SK-N-MC (cell line): ENCODE measurements around the gene PITPNC1.

Source experiments
- DNase-seq: peaks from one replicate; pipeline ENCODE4 v3.0.0-alpha.2; 2011; ENCODE audit warnings: low read depth, low spot score
- H3K27ac ChIP-seq: fragments of 200-600 bp; sonication (generic); 2 replicates; pipeline ENCODE4 v1.5.1; 2016; ENCODE audit warnings: mixed run types
- H3K36me3 ChIP-seq: fragments of 200-600 bp; sonication (generic); 2 replicates; pipeline ENCODE4 v1.6.1; 2017; ENCODE audit warnings: antibody characterized with exemption, low read length, mixed read lengths; ENCODE audit not compliant: insufficient read depth
- H3K4me3 ChIP-seq: fragments of 200-600 bp; sonication (generic); 2 replicates; pipeline ENCODE4 v1.5.1; 2016
- H3K9ac ChIP-seq: fragments of 200-600 bp; sonication (generic); 2 replicates; pipeline ENCODE4 v1.8.0; 2017; ENCODE audit warnings: mixed run types, mixed read lengths; ENCODE audit not compliant: insufficient read length
- H3K9me3 ChIP-seq: fragments of 200-600 bp; sonication (generic); 2 replicates; pipeline ENCODE4 v1.6.1; 2017; ENCODE audit warnings: low read depth, mild to moderate bottlenecking, antibody characterized with exemption, low read length, moderate library complexity, mixed read lengths
- EZH2 ChIP-seq: fragments of 200-600 bp; sonication (generic); IDR thresholded peaks from one replicate; pipeline ENCODE4 v1.6.1; 2017; ENCODE audit warnings: antibody characterized with exemption
- FOXP2 ChIP-seq: optimal IDR thresholded peaks from 2 replicates; pipeline ENCODE3; 2011; ENCODE audit warnings: mild to moderate bottlenecking, moderate library complexity; ENCODE audit not compliant: insufficient read depth; ENCODE audit errors: extremely low read length, control extremely low read depth
- POLR2AphosphoS5 ChIP-seq: IDR thresholded peaks from 2 replicates; pipeline ENCODE4 v1.6.1; 2012; ENCODE audit warnings: mild to moderate bottlenecking, low read depth, low read length, borderline replicate concordance

The PITPNC1 gene

DNA sequence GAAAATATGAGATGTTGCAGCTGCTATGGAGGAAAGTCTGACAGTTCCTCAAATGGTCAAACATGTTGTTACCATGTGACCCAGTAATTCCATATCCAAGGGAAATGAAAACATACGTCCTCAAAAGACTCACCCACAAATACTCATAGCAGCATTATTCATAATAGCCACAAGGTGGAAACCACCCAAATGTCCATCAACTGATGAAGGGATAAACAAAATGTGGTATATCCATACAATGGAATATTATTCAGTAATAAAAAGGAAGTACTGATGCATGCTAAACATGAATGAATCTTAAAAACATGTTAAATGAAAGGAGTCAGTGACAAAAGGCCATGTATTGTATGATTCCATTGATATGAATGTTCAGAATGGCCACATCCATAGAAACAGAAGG is 140.2 kb downstream of the PITPNC1 start:
- H3K4me3 ChIP-seq: no peak overlapping the region
- no peak for DNase-seq
- TF ChIP-seq POLR2AphosphoS5 (no peak), EZH2 (no peak), FOXP2 (no peak)
- H3K9me3 ChIP-seq: no peaks in the 10 kb centered on the region
- no peak overlapping the region for H3K9ac ChIP-seq
- no peaks in the 10 kb centered on the region for H3K36me3 ChIP-seq
- H3K27ac ChIP-seq: no peak overlapping the region

DNA sequence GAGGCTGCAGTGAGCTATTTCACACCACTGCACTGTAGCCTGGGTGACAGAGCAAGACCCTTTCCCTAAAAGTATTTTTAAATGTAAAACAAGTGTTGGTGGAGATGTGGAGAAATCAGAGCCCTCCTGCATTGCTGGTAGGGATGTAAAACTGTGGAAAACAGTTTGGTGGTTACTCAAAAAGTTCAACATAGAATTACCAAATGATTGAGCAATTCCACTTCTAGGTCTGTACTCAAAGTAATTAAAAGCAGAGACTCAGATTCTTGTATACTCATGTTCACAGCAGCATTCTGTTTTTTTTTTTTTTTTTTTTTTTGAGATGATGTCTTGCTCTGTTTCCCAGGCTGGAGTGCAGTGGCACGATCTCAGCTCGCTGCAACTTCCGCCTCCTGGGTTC is 141.8 kb downstream of the PITPNC1 start:
- Histone ChIP-seq H3K9ac (no peak overlapping the region), H3K36me3 (no peaks in the 10 kb centered on the region), H3K27ac (no peak overlapping the region), H3K9me3 (no peaks in the 10 kb centered on the region), H3K4me3 (no peak overlapping the region)
- TF ChIP-seq POLR2AphosphoS5 (no peak), EZH2 (no peak), FOXP2 (no peak)
- no peak for DNase-seq

DNA sequence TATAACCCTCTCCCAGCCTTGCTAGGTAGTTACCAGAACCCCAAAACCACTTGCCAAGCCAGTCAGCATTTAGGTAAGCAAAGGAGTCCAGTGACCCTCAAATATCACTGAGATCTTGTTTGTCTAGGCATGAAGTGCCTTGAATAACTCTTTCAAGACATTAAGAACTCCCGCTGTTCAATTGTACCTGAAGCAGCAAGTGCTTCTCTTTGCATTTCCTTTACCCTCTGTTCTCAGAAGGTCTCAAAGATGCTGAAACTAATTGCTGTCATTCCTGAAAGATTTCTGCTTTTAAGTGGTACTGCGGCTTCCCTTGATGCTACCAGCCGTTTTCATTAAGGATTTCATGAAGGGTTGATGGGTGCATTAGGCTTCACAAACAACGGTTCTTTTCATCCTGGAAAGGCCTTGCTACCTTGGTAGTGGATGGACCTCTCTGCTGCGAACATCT is 142.7 kb downstream of the PITPNC1 start:
- Histone ChIP-seq H3K27ac (no peak overlapping the region), H3K9ac (no peak overlapping the region), H3K9me3 (no peaks in the 10 kb centered on the region), H3K36me3 (no peaks in the 10 kb centered on the region), H3K4me3 (no peak overlapping the region)
- no peak for DNase-seq
- TF ChIP-seq FOXP2 (no peak), EZH2 (no peak), POLR2AphosphoS5 (no peak)

DNA sequence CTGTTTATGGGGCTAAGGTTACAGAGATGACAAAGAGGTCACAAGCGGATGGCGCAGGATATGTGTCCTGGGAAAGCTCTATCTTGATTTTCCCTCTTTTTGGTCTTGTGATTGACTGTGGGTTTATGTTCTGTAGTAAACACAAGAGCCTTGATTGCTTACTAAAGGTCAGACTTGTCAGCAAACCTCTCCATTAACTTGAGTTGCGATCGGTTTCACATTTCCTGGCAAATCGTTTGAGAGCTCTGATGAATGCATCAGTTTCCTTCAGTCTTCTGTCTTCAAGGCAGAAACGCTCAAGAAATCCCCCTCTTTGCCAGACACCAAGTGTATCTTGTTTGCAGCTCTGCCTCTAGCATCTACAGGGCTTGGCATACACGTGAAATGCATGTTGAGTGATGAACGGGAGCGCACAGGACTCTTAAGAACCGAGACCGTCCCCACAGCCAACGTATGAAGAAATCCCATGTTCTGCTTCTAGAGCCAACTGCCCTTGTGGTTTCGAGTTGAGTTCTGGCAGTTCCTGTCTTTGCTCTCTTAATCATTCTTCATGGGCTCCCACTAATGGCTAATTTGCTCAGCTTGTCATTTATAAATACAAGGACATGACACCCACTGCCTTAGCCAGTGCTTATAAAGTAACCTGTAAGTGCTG is 143.3 kb downstream of the PITPNC1 start:
- Histone ChIP-seq H3K36me3 (no peaks in the 10 kb centered on the region), H3K9ac (no peak overlapping the region), H3K4me3 (no peak overlapping the region), H3K27ac (no peak overlapping the region), H3K9me3 (no peaks in the 10 kb centered on the region)
- TF ChIP-seq EZH2: no peak
- TF ChIP-seq POLR2AphosphoS5: no peak
- TF ChIP-seq FOXP2: no peak
- DNase-seq: no peak

DNA sequence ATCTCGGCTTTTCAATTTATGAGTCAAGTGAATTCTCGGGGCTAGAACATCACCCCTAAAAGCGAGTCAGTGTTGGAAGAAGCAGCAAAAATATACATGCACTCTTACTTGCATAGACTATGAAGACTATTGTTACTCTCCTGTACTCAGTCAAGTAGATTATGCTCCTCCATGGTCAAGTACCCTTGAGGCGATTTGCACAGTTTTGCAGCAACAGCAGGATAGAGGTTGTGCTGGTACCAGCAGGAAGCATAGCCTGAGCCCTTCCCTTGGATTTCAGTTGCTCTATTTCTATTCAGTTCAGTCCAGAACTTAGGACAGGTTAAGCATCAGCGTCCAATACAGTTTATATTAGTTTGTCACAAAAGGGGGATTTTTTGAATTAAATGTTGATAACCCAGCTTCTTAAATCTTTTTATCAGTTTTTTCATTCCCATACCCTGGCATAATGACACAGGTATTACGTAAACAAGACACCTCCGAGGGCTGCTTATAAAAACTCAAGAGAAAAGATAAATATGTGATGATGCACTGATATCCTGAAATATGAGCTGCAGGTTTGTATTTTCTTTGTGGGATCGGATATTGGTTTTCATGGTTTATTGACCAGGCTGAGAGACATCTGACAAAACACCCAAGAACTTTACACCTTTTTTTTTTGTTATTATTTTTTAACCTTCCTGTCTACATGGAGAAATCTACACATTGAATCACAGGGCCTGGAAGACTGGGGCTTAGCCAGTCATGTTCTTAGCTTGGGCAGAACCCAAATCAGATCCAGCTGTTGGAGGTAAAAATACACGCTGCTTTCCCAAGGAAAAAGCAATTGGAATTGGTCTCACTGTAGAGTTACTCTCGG is 144.1 kb downstream of the PITPNC1 start:
- no peak for DNase-seq
- no peak overlapping the region for H3K27ac ChIP-seq
- TF ChIP-seq FOXP2 (no peak), POLR2AphosphoS5 (no peak), EZH2 (no peak)
- no peak overlapping the region for H3K4me3 ChIP-seq
- H3K36me3 ChIP-seq: no peaks in the 10 kb centered on the region
- H3K9me3 ChIP-seq: no peaks in the 10 kb centered on the region
- H3K9ac ChIP-seq: no peak overlapping the region

DNA sequence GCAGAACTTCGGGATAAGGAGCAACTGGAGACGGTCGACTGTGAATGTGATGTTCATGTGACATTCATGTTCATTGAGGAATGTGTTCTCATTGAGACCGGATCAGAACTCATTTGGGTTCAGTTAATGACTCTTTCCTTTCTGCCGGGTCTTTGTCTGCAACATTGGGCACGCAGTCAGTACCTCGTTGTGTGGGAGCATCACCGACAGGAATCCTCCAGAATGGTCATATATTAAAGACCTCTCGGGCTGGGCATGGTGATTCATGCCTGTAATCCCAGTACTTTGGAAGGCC is 144.6 kb downstream of the PITPNC1 start:
- no peak for DNase-seq
- Histone ChIP-seq H3K4me3 (no peak overlapping the region), H3K9ac (no peak overlapping the region), H3K9me3 (no peaks in the 10 kb centered on the region), H3K36me3 (no peaks in the 10 kb centered on the region), H3K27ac (no peak overlapping the region)
- TF ChIP-seq POLR2AphosphoS5 (no peak), EZH2 (no peak), FOXP2 (no peak)

DNA sequence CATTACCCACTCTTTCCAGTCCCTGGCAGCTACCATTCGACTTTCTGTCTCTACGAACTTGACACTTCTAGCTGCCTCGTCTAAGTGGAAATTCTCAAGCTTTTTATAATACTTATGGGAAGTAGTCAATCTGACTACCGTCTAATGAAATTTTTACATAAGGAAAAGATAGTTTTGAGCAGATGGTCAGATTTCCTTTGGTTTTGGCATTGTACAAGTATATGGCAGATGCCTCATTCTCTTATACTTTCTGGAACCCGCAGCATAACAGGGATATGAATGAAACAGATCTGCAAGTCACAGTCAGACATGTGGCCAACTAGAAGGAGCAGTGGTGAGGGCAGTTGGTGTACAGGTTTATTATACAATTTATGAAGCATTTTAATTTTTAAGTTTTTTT is 146.0 kb downstream of the PITPNC1 start:
- H3K27ac ChIP-seq: no peak overlapping the region
- H3K4me3 ChIP-seq: no peak overlapping the region
- no peak overlapping the region for H3K9ac ChIP-seq
- no peaks in the 10 kb centered on the region for H3K9me3 ChIP-seq
- H3K36me3 ChIP-seq: no peaks in the 10 kb centered on the region
- TF ChIP-seq FOXP2 (no peak), EZH2 (no peak), POLR2AphosphoS5 (no peak)
- no peak for DNase-seq

DNA sequence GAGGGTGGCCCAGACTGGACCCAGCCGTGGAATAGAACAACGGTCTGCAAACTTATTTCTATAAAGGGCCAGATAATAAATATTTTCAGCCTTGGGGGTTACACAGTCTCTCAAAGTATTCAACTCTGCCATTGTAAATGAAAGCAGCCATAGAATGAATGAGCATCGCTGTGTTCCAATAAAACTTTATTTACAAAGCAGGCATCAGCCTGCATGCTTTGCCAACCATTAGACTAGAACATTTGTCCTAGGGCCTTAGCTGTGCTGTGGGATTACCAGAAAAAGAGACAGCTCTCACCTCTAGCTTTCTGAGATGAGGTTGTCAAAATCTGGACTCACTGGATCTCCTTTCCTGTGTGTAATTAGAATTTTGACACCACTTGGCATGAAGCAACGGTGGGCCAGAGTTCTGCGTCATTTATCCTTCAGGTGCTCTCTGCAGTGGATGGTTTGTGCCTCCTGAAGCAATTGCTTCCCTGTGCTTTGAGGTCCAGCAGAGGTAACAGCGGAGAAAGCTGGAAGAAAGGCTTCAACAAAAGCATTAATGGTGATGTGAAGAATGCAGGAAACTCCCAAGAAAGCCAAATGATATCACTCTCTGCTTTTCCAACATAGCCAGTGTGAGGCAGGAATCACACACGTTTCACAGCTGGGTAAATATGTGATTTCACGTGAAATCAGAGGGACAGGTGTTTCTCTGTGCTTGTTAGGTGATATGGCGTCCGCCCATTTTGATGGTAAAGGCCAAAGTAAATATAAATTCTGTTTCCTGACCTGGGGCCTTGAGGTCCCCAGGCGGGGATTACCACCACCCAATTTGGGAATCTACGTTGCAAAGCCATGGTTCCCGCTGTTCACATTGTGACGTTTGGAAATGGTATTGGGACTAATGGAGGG is 148.4 kb downstream of the PITPNC1 start:
- Histone ChIP-seq H3K4me3 (no peak overlapping the region), H3K27ac (no peak overlapping the region), H3K9me3 (no peaks in the 10 kb centered on the region), H3K36me3 (no peaks in the 10 kb centered on the region), H3K9ac (no peak overlapping the region)
- no peak for DNase-seq
- no peak for TF ChIP-seq POLR2AphosphoS5
- no peak for TF ChIP-seq FOXP2
- TF ChIP-seq EZH2: no peak
